ENCODE measurements around the gene CTNND2.

The CTNND2 gene

GRCh38 chr5:11227064-11227463 lies 677.2 kb downstream of the CTNND2 start:
- no peak for DNase-seq

GRCh38 chr5:11224436-11225187 lies 679.6 kb downstream of the CTNND2 start:
- no peak for DNase-seq

GRCh38 chr5:11222169-11222568 lies 682.1 kb downstream of the CTNND2 start:
- no peak for DNase-seq

- no peak for DNase-seq
Measured at GRCh38 chr5:11214864-11215644, 689.2 kb downstream of the CTNND2 start.

- no peak for DNase-seq
Measured at GRCh38 chr5:11212706-11213105, 691.5 kb downstream of the CTNND2 start.

GRCh38 chr5:11197726-11198125 lies 706.5 kb downstream of the CTNND2 start:
- no peak for DNase-seq

- no peak for DNase-seq
Measured at GRCh38 chr5:11191673-11192072, 712.6 kb downstream of the CTNND2 start.

GRCh38 chr5:11182441-11183080 lies 721.7 kb downstream of the CTNND2 start:
- DNase-seq: peak; percentile 28

- DNase-seq: no peak
Measured at GRCh38 chr5:11181940-11182339, 722.3 kb downstream of the CTNND2 start.

- no peak for DNase-seq
Measured at GRCh38 chr5:11180890-11181289, 723.4 kb downstream of the CTNND2 start.

GRCh38 chr5:11177999-11178711 lies 726.1 kb downstream of the CTNND2 start:
- DNase-seq: no peak

GRCh38 chr5:11174591-11174990 lies 729.7 kb downstream of the CTNND2 start:
- DNase-seq: no peak

- DNase-seq: no peak
Measured at GRCh38 chr5:11172484-11172883, 731.8 kb downstream of the CTNND2 start.

- no peak for DNase-seq
Measured at GRCh38 chr5:11171236-11171635, 733.0 kb downstream of the CTNND2 start.

GRCh38 chr5:11166923-11167322 lies 737.3 kb downstream of the CTNND2 start:
- DNase-seq: no peak

- no peak for DNase-seq
Measured at GRCh38 chr5:11164531-11165294, 739.5 kb downstream of the CTNND2 start.

GRCh38 chr5:11157132-11157531 lies 747.1 kb downstream of the CTNND2 start:
- DNase-seq: no peak

- DNase-seq: no peak
Measured at GRCh38 chr5:11153670-11154382, 750.4 kb downstream of the CTNND2 start.

GRCh38 chr5:11152368-11152767 lies 751.9 kb downstream of the CTNND2 start:
- DNase-seq: no peak

GRCh38 chr5:11150976-11151375 lies 753.3 kb downstream of the CTNND2 start:
- DNase-seq: no peak

- peak; percentile 17 for DNase-seq
Measured at GRCh38 chr5:11148810-11149539, 755.3 kb downstream of the CTNND2 start.

Data from NCI-H1105 treated with DMSO at 0.1 percent for 48 hours (cell line).